Transverse colon (tissue), 4 donors: ENCODE data around the gene SFXN5. TPM values are rescaled to one million over a fixed set of nuclear protein-coding genes. Genes with fewer than 3 reads are reported as not detected.

Experiments
- DNase-seq: peaks from one replicate; pipeline ENCODE4 v3.0.0-alpha.2; 2019
- H3K27ac ChIP-seq, 4 donors: fragments of 200-600 bp; sonication (generic); 2 replicates each; pipeline ENCODE4 v1.5.1; 2016 to 2018; ENCODE audit warnings: inconsistent platforms in 4 of 4
- H3K27me3 ChIP-seq: fragments of 200-600 bp; sonication (generic); 2 replicates; pipeline ENCODE4 v1.5.1; 2017; ENCODE audit warnings: inconsistent platforms
- H3K36me3 ChIP-seq, 4 donors: fragments of 200-600 bp; sonication (generic); 2 replicates each; pipeline ENCODE4 v1.5.1; 2017 to 2019; ENCODE audit warnings: inconsistent platforms in 4 of 4
- H3K4me1 ChIP-seq, 4 donors: fragments of 200-600 bp; sonication (generic); 2 replicates each; pipeline ENCODE4 v1.5.1; 2017 to 2020; ENCODE audit warnings: inconsistent platforms in 4 of 4
- H3K4me3 ChIP-seq, 4 donors: fragments of 200-600 bp; sonication (generic); 1 replicate in 1 of 4; 2 replicates in 3 of 4; pipeline versions ENCODE4 v1.5.1 to v1.6.1; 2017 to 2019; ENCODE audit warnings: inconsistent platforms in 4 of 4
- H3K9me3 ChIP-seq, 2 donors: fragments of 200-600 bp; sonication (generic); 2 replicates each; pipeline ENCODE4 v1.5.1; 2017 to 2019; ENCODE audit warnings: inconsistent platforms in 2 of 2
- EP300 ChIP-seq: sonication (generic); formaldehyde crosslinking; IDR thresholded peaks from one replicate; pipeline ENCODE4 v1.6.1; 2017; ENCODE audit warnings: antibody characterized with exemption, low read depth
- POLR2A ChIP-seq: fragments of 450-650 bp; IDR thresholded peaks from one replicate; pipeline ENCODE4 v1.6.1; 2016; ENCODE audit warnings: antibody characterized with exemption, mild to moderate bottlenecking, moderate library complexity
- POLR2AphosphoS5 ChIP-seq, 3 donors: sonication (generic); formaldehyde crosslinking; IDR thresholded peaks; one replicate each; pipeline ENCODE4 v1.6.1; 2016; ENCODE audit warnings: antibody characterized with exemption in 3 of 3
- WGBS, 2 donors: methylation state at CpG; one replicate each; pipeline ENCODE4 v1.1.5; 2018; ENCODE audit warnings: low coverage in 1 of 2; 5-methylcytosine and 5-hydroxymethylcytosine counted together
- in situ Hi-C, 4 donors: fragments of 200-750 bp; cut with MboI; loops; one replicate each; pipeline versions ENCODE4 v1.15.0 to v1.15.1; 2017; ENCODE audit warnings: low sequenced_read_pairs in 3 of 4, low pct_ligation_motif_present in 1 of 4, low pct_unique_long_range_greater_than_20kb in 1 of 4
- intact Hi-C: fragments of 100-400 bp; cut with DNase I; formaldehyde crosslinking; loops from one replicate; pipeline ENCODE4 v1.15.1; 2023; ENCODE audit warnings: low total_unique reads
- total RNA-seq, 4 donors: library from RNA; depleted of rRNA; stranded (reverse); fragments of >200 nt; gene quantifications; one replicate each; pipeline ENCODE4 v1.1.0, GENCODE V29; 2016
- TF ChIP-seq, protein P1 (sequence below), 5 experiments: fragments of 200-600 bp in 3 of 5; fragments of 450-650 bp in 2 of 5; sonication (generic) in 3 of 5; IDR thresholded peaks; 1 replicate in 2 of 5; 2 replicates in 3 of 5; pipeline ENCODE4 v1.5.1; 2016 to 2017; ENCODE audit warnings: antibody characterized with exemption in 5 of 5, inconsistent platforms in 3 of 5, mild to moderate bottlenecking in 2 of 5, moderate library complexity in 1 of 5

Gene SFXN5
- total RNA-seq, 4 donors from 2014 or later = 12.3 to 98.4 (median 42.7) TPM

DNA sequence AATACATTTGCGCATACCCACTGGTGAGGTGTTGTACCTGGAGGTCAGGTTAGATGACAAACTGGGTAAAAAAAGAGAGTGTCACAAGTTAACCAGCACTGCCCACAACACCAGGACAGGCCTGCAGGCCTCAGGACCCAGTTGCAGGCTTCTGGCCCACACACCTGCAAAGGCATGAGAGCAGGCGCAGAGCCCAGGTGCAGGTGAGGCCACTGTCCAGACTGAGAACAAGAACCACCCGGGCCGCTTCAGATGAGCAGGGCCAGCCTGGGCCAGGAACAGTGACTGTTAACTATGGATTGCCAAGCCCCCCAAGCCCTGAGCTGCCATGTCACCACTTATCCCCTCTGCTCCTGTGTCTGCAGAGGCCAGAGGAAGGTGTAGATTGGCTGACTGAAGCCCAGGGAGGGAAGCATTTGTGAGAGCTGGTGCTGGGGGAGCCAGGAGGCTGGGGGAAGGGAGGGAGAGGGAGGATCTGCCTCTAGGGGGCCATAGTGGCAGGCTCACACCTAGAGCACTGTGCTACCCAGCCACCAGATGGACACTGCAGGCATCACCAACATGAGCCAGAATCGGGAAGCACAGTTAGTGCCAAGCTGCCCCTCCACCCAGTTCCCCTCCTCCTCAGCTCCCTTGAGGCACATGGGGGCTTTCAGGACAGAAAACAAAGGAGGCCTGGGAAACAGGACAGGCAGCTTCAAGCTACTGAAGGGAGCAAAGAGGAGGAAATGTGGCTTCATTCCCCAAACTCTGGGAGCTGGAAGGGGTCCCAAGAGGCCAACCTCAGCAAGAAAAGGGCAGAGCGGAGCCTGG is 35.4 kb downstream of the SFXN5 start:
- no peak for DNase-seq
- Histone ChIP-seq H3K27ac (no peak overlapping the region), H3K27me3 (no peaks in the 10 kb centered on the region), H3K4me3 (no peak overlapping the region), H3K4me1 (peaks cover 0 to 20% (median 14%) of the 10 kb centered on the region in 4 donors), H3K9me3 (no peaks in the 10 kb centered on the region), H3K36me3 (no peaks in the 10 kb centered on the region)
- no peak for TF ChIP-seq EP300
- no peak for TF ChIP-seq POLR2A
- TF ChIP-seq, protein P1, sequence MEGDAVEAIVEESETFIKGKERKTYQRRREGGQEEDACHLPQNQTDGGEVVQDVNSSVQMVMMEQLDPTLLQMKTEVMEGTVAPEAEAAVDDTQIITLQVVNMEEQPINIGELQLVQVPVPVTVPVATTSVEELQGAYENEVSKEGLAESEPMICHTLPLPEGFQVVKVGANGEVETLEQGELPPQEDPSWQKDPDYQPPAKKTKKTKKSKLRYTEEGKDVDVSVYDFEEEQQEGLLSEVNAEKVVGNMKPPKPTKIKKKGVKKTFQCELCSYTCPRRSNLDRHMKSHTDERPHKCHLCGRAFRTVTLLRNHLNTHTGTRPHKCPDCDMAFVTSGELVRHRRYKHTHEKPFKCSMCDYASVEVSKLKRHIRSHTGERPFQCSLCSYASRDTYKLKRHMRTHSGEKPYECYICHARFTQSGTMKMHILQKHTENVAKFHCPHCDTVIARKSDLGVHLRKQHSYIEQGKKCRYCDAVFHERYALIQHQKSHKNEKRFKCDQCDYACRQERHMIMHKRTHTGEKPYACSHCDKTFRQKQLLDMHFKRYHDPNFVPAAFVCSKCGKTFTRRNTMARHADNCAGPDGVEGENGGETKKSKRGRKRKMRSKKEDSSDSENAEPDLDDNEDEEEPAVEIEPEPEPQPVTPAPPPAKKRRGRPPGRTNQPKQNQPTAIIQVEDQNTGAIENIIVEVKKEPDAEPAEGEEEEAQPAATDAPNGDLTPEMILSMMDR (IDR thresholded peaks at IDR 0.05) = no peak
- no peak for TF ChIP-seq POLR2AphosphoS5 (IDR thresholded peaks at IDR 0.05)
- intact Hi-C loops = no loop called here
- in situ Hi-C loops = no loop called here
- WGBS, 2 donors = 89% methylated on average over 6 of the region's 6 CpGs; no CpG with 5 or more reads in 1 of the 2 donors

DNA sequence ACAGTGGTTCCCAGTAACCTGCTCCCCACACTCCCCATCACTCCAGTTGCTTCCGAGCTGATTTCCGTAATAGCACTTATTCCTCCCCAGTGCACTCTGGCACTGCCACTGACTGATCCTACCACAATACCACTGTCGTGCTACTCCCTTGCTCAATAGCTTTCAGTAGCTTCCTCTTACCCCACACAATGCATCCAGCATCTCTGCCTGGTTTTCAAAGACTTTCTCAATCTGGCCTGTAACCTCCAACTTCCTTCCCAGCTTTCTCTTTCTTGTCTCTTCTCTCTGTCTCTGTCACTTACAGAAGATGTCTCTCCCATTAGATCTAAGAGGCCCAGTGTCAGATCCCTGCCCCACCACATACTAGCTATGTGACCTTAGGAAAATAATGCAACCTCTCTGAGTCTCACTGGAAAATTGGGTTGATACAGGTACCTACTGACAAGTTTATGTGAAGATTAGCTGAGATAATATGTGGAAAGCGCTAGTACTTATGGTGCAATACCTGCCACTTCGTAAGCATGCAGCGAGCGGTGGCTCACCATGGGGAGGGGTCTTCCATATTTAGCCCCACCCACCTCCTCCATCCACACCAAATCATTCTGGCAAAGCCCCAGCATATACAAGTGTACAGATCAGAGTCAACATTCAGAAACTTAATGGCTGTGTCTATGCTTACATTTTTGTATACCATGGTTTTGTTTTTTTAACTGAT is 36.7 kb downstream of the SFXN5 start:
- in situ Hi-C loops = no loop called here
- no peaks in the 10 kb centered on the region for H3K36me3 ChIP-seq
- no peak for TF ChIP-seq POLR2AphosphoS5 (IDR thresholded peaks at IDR 0.05)
- TF ChIP-seq POLR2A = no peak
- TF ChIP-seq EP300 = no peak
- TF ChIP-seq, protein P1 (IDR thresholded peaks at IDR 0.05) = no peak
- H3K4me1 ChIP-seq = peaks cover 0 to 22% (median 15%) of the 10 kb centered on the region in 4 donors
- DNase-seq = no peak
- WGBS, 2 donors = 80 to 89% methylated on average over 1 to 7 of the region's 7 CpGs
- no peak overlapping the region for H3K27ac ChIP-seq
- no peak overlapping the region for H3K4me3 ChIP-seq
- no peaks in the 10 kb centered on the region for H3K9me3 ChIP-seq
- intact Hi-C loops = no loop called here
- H3K27me3 ChIP-seq = no peaks in the 10 kb centered on the region

DNA sequence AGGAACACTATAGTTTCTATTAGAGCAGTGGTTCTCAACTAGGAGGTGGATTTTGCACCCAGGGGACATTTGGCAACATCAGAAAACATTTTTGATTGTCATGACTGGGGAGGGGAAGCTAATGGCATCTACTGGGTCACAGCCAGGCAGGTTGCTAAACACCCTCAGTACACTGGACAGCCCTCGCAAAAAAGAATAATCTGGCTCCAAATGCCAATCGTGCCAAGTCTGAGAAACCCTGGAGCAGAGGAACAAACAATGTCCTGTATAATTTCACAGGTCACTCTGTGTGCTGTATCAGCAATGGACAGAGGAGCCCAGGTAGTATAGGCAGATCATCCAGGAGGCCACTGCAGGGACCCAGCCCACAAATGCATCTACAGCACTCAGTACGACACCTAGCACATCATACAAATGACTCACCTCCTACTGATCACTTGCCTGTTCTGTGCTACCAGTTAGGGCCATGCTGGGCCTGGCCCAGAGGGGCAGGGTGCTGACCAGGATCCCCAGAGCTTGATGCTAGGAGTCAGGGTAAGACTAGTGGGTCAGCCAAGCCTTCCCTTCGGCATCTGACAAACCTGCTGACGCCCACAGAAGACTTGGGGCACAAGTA is 37.6 kb downstream of the SFXN5 start:
- WGBS, 2 donors = 77% methylated on average over 5 of the region's 5 CpGs; no CpG with 5 or more reads in 1 of the 2 donors

More for the DNA sequence above, 37.6 kb downstream of the SFXN5 start:
- peak overlapping the region; percentile 69 to 81 (median 72) for H3K27ac ChIP-seq
- in situ Hi-C loops (no loop called here), intact Hi-C loops (no loop called here)
- H3K36me3 ChIP-seq = no peaks in the 10 kb centered on the region
- DNase-seq = no peak
- H3K4me3 ChIP-seq = no peak overlapping the region
- H3K9me3 ChIP-seq = no peaks in the 10 kb centered on the region
- no peaks in the 10 kb centered on the region for H3K27me3 ChIP-seq
- TF ChIP-seq EP300 = no peak
- TF ChIP-seq, protein P1 (IDR thresholded peaks at IDR 0.05) = no peak
- no peak for TF ChIP-seq POLR2A
- no peak for TF ChIP-seq POLR2AphosphoS5 (IDR thresholded peaks at IDR 0.05)
- H3K4me1 ChIP-seq = peaks cover 0 to 22% (median 14%) of the 10 kb centered on the region in 4 donors
